ENCODE results near the gene OR8A1. TPM values are rescaled to one million over a fixed set of nuclear protein-coding genes. Genes with fewer than 3 reads are reported as not detected.

OR8A1 gene
- total RNA-seq, 4 donors from 2014 or later, result not detected

GRCh38 chr11:124556828-124557227, 13.0 kb upstream of the OR8A1 start:
- no peak overlapping the region for H3K27ac ChIP-seq
- H3K4me3 ChIP-seq, result no peak overlapping the region
- no peaks in the 10 kb centered on the region for H3K4me1 ChIP-seq
- no peaks in the 10 kb centered on the region for H3K36me3 ChIP-seq
- TF ChIP-seq CTCF (IDR thresholded peaks at IDR 0.05), result no peak
- TF ChIP-seq POLR2A (IDR thresholded peaks at IDR 0.05), result no peak
- no peak for DNase-seq
- no peaks in the 10 kb centered on the region for H3K27me3 ChIP-seq
- H3K9me3 ChIP-seq, result no peaks in the 10 kb centered on the region

GRCh38 chr11:124570160-124570559, 363 bp downstream of the OR8A1 start:
- no peak for TF ChIP-seq CTCF (IDR thresholded peaks at IDR 0.05)
- no peak for TF ChIP-seq POLR2A (IDR thresholded peaks at IDR 0.05)
- Histone ChIP-seq H3K36me3 (no peaks in the 10 kb centered on the region), H3K27me3 (no peaks in the 10 kb centered on the region), H3K27ac (no peak overlapping the region), H3K4me1 (no peaks in the 10 kb centered on the region), H3K4me3 (no peak overlapping the region), H3K9me3 (no peaks in the 10 kb centered on the region)
- DNase-seq, result no peak

DNA sequence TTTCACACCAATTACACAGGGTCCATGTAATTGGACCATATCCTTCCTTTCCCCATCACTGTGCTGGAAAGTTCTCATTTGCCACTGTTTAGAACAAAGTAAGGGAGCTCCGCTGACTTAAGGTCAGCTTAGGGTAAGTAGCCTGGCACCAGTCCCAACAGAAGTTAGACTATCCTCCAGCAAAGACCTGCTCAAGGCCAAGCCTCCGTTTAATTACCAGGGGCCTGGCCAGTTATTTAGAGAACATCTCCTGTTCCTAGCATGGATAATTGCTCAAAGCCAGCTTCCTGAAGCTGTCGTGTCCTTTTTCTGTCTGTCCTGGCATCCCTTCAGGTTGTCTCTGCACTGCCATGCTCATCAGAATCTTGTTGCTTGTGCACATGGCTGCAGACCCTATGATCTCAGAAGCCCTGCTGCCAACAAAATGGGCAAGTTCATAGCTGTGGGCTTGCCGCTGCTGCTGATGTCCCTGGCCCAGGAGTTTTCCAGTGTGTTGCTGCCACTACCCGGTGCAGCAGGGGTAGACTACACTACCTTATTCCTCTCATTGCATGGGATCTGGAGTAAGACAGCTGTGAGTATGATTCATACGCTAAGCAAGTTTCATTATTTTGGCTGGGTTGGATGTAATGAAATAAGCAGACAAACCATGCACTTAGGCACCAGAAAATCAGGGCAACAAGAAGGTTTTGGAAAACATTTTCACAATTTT, 8.1 kb downstream of the OR8A1 start:
- H3K27ac ChIP-seq, result no peak overlapping the region
- H3K27me3 ChIP-seq, result no peaks in the 10 kb centered on the region
- H3K36me3 ChIP-seq, result no peaks in the 10 kb centered on the region
- H3K9me3 ChIP-seq, result no peaks in the 10 kb centered on the region
- TF ChIP-seq POLR2A (IDR thresholded peaks at IDR 0.05), result no peak
- no peak for TF ChIP-seq CTCF (IDR thresholded peaks at IDR 0.05)
- DNase-seq, result no peak
- no peaks in the 10 kb centered on the region for H3K4me1 ChIP-seq
- no peak overlapping the region for H3K4me3 ChIP-seq

- no peak for DNase-seq
Observed at GRCh38 chr11:124578761-124579160, 9.0 kb downstream of the OR8A1 start.

GRCh38 chr11:124581817-124582216, 12.0 kb downstream of the OR8A1 start:
- Histone ChIP-seq H3K4me1 (no peaks in the 10 kb centered on the region), H3K9me3 (no peaks in the 10 kb centered on the region), H3K27ac (no peak overlapping the region), H3K36me3 (no peaks in the 10 kb centered on the region), H3K4me3 (no peak overlapping the region), H3K27me3 (no peaks in the 10 kb centered on the region)
- no peak for DNase-seq
- TF ChIP-seq CTCF (IDR thresholded peaks at IDR 0.05) (no peak), POLR2A (IDR thresholded peaks at IDR 0.05) (no peak)

More at GRCh38 chr11:124578761-124579160, 9.0 kb downstream of the OR8A1 start:
- no peaks in the 10 kb centered on the region for H3K9me3 ChIP-seq
- no peaks in the 10 kb centered on the region for H3K27me3 ChIP-seq
- H3K27ac ChIP-seq, result no peak overlapping the region
- TF ChIP-seq POLR2A (IDR thresholded peaks at IDR 0.05) (no peak), CTCF (IDR thresholded peaks at IDR 0.05) (no peak)
- H3K4me1 ChIP-seq, result no peaks in the 10 kb centered on the region
- no peak overlapping the region for H3K4me3 ChIP-seq
- no peaks in the 10 kb centered on the region for H3K36me3 ChIP-seq
